ENCODE data around the gene ABL2.
"Not testable (repeated sequence)": the region's sequence is repeated elsewhere in the genome, so short reads cannot be mapped to it uniquely, and the experiment has no call there.

The ABL2 gene

DNA sequence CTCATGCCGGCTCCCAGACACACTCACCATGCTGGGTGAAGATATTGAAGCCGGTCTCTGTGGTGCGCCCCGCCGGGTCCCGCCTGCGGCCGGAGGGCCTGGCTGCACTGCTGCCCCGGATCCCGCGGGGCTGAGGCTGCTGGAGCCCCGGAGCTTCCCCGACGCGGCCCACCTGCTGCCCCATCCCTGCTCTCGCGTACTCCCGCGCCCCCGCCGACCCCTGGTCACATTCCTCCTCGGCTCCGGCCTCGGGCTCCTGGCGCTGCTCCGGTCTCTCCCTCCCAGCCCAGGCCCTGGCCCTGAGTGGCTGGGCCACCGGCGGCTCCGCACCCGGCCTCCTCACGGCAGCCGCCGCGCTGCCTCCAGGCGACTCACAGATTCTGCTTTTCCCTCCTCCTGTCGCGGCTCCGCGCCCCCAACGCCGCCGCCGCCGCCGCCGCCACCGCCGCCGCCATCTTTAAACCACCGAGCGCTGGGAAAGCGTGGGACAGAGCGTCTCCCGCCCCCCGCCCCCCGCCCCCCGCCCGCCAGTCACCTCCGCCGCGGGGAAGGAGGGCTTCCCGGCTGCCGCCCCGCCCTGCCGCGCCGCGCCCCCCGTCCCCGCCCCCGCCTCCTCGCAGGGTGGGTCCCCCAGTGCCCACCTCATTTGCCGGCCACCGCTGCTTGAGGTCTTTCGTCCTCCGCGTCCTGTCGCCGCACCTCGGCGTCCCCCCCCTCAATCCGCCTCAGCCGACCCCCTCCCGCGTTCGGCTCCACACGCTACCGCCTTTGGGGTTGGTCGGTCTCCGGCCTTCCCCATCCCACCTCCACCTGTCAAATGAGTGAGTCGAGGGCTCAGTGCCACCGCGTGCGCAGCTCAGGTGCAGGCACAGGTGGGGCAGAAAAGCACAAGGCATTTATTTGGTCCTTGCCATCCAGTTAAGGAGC, at the start of gene ABL2:
TSS of gene ABL2 (minus strand) at position 464 of the 927 bp plus-strand sequence. CDS start at position 184, 280 bp downstream.
- DNase-seq, result peak; percentile 47

DNA sequence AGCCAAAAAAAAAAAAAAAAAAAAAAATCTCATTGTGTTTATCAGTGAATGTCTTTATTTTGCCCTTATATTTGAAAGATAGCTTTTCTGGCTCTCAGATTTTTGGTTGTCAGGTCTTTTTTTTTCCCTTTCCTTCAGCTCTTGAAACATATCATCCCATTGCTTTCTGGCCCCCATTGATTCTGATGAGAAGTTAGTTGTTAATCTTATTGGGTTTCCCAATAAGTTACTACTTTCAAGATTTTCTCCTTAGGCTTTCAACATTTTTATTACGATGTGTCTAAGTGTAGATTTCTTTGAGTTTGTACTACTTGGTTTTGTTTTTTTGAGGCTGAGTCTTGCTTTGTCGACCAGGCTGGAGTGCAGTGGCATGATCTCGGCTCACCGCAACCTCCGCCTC, 49.4 kb upstream of the ABL2 start:
- DNase-seq, result no peak

DNA sequence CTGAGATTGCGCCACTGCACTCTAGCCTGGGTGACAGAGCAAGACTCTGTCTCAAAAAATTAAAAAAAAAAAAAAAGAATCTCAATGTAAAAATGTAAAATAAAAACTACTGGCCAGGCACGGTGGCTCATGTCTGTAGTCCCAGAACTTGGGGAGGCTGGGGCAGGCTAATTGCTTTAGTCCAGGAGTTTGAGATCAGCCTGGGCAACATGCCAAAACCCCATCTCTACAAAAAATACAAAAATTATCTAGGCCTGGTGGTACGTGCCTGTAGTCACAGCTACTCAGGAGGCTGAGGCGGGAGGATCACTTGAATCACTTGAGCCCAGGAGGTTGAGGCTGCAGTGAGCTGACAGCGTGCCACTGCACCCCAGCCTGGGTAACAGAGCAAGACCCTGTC, 44.9 kb upstream of the ABL2 start:
- not testable (repeated sequence) for DNase-seq

DNA sequence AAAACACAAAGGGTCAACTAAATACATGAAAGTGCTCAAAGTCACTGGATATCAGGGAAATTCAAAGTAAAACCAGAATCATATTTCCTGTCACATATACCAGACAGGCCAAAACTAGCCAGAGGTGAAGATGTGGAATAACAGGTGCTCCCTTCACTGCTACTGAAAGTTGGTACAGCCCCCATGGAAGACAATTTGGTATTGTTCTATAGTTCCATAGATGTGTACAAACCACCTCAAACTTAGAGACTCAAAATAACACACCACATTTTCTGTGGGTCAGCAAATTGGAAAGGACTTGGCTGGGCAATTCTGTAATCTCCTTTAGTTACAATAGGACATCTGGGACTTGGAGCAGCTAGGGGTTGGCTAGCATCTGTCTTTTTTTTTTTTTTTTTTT, 39.6 kb upstream of the ABL2 start:
- no peak for DNase-seq

DNA sequence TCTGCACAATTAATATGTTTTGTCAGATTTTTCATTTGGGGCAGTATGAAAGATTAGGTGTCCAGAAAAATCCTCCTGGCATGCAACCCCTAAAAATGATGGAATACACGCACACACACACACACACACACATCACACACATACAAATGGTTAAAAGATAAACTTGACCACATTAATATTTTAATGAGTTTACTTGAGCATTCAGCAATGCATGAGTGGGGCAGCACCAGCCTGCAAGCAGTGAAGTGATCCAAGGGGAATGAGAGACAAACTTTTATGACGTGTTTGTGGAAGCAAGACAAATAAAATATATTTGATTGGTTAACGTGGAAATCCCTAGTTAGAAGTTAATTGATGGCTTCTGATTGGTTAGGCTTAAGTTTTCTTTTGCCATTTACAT, 35.0 kb upstream of the ABL2 start:
- no peak for DNase-seq

DNA sequence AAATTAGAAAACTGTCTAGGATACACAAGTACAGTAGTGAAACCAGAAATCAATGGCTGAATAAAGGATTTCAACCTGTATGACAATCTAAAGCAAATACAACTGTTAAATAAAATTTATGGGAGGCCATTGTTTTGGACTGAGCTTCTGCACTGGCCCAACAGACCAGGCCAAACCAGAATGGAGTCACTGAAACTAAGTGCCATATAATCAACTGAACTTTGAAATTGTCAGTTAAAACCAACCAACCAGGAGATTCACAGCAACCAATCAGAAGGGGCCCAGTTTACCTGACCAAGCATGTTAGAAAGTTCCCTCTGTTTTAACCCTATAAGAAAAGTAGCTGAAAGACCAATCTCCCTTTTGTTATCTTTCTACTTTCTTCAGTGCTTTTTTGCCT, 33.6 kb upstream of the ABL2 start:
- no peak for DNase-seq

DNA sequence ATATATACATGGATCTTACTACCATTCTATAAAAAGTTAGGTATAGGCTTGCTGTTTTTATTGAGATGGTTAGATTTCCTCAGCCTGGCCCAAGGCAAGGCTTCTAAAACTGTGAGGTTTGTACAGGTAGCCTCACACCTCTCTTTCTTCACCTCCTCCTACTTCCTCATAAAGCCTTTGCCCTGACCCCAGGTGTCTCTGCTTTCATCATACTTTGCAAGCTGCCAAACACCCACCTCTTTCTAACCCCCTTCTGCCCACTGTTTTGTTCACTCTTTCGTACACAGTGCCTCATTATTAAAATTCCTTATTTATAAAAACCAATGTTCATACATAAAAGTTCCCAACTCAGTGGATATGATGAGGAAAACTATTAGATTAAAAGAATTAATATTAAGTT, 32.7 kb upstream of the ABL2 start:
- no peak for DNase-seq

DNA sequence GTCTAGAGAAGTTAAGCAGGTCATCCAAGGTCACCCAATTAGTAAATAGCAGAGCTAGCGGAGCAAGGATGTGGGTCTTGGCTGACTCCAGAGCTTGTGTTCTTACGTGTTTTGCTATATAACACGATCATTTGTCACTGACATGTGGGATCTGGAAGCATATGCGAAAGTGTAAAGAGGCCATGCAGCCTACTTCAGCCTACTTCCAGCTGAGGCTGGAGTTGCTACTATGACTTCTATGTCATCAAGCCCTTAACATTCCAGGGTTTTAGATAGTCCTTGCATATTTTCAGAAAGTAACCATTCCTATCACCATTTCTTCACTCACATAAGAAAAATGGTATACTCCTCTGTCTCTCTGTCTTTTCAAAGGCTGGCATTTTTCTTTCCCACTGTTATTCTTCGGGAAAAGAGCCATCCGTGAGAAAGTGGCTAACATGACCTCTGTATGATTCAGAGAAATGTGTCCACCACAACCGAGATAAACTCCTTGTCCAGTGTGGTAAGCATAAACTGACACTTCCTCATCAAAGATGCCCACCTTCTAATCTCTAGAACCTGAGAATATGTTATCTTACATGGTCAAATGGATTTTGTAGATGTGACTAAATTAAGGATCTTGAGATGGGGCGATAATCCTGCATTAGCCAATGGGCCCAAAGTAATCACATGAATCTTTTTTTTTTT, 24.0 kb upstream of the ABL2 start:
- DNase-seq, result no peak

DNA sequence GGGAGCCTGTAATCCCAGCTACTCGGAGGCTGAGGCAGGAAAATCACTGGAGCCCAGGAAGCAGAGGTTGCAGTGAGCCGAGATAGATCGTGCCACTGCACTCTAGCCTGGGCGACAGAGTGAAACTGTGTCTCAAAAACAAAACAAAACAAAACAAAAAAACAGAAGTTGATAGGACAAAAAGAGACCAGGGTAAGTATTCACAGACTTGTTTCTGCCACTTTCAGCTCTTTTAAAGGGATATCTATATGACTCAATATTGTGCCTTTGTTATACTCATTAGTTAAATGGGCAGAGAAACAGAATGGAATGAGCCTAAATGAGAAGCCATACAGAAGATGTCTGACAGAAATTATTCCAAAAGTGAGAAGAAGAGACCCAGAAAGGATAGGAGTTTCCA, 23.1 kb upstream of the ABL2 start:
- no peak for DNase-seq

DNA sequence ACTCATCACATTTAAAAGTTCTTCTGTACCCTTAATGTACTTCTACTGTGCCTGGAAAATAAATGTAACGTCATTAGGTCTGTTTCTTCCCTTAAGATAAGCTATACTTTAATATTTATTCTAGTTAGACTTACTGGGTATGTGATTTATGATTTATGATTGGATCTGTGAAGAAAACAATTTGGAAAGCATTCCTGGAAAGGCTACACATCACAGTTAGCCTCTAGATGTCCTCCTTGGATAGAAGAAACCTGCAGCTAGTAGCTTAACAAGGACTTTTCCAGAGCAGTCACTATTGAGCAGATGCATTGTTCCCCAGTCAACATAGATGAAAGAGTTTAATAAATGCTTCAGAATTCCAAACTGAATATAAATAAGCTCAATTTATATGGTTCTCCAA, 22.2 kb upstream of the ABL2 start:
- no peak for DNase-seq

DNA sequence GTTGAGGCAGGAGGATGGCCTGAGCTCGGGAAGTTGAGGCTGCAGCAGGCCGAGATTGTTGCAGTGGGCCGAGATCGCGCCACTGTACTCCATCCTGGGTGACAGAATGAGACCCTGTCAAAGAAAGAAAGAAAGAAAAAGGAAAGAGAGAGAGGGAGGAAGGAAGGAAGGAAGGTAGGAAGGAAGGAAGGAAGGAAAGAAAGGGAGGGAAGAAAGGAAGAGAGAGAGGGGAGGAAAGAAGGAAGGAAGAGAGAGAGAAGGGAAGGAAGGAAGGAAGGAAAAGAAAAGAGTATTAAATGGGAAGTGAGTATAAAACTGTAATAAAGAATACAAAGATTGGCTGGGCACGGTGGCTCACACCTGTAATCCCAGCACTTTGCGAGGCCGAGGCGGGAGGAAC, 18.4 kb upstream of the ABL2 start:
- DNase-seq, result no peak

DNA sequence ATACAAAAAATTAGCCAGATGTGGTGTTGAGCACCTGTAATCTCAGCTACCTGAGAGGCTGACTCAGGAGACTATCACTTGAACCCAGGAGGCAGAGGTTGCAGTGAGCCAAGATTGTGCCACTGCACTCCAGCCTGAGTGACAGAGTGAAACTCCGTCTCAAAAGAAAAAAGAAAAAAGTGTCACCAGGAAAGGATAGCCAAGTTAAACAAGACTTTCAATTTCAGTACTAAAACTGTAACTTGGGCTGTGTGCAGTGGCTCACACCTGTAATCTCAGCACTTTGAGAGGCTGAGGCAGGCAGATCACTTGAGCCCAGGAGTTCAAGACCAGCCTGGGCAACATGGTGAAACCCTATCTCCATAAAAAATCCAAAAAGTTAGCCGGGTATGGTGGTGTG, 15.9 kb upstream of the ABL2 start:
- not testable (repeated sequence) for DNase-seq

DNA sequence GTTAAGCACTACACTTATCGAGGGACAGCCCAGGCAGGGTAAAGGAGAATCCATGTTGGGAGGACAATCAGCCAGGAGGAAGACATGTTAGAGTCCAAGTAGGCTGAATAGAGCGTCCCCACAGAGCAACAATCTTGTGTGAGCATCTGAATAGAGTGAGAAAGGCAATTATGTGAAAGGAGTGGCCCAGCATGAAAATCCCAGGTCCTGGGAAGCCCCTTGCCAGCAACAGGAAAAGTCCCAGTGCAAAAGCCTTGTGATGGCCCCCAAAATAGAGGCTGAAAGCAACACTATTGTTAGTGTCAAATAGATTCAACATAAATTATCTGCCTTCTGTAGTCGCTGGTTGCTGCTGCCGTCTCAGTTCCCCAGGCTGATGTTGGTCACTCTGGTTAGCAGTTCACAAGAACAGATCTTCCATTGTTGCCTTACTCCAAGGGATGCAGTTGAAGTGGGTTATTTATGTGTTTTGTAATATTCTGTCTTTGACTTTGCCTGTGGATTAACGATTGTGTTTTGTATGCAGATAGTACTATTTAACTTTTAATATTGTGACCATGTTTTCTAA, 12.1 kb upstream of the ABL2 start:
- no peak for DNase-seq

DNA sequence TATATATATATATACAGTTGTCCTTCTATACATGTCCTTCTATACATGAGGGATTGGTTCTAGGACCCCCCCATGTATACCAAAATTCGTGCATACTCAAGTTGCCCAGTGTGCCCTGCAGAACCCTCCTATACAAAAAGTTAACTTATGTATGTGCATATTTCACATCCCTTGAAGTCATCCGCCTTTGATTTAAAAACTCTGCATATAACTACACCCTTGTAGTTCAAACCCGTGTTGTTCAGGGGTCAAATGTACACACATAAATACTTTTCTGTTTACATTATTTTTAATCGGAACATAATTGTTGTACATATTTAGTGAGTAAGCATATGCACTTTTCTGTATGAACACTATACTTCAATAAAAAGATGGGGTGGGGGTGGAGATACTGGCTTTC, 7.7 kb upstream of the ABL2 start:
- no peak for DNase-seq

DNA sequence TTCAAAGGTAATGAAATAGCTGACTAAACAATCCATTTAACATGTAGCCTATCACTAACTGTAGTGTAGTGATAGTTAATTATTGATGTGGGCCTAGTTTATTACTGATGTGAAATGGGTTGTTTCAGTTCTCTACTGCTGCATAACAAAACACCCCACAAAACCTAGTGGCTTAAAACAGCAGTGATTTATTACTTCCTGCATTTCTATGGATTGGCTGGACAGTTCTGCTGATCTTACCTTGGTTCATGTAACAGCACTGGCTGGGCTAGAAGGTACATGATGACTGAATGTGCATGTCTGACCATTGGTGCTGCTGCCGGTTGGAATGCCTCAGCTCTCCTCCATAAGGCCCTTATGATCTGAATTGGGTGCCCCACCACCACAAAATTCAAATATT, 5.4 kb upstream of the ABL2 start:
- no peak for DNase-seq

DNA sequence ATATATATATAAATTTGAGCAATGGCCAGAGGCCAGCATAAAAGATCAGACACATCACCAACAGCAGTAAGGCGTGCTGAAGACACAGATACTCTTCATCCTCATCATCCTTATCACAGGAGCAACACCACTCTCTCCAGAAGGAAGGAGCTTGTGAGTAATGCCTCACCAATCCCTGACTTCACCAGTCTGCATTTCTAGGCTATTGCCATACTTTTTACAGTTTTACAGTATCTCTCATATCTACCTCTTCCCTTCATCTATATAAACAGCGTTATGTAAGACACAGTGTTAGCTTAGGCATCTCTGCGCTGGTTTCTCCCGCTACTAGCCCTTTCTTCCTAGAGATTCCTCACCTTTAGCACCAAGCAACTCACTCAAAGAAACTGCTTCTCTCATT, 2.4 kb upstream of the ABL2 start:
- no peak for DNase-seq

DNA sequence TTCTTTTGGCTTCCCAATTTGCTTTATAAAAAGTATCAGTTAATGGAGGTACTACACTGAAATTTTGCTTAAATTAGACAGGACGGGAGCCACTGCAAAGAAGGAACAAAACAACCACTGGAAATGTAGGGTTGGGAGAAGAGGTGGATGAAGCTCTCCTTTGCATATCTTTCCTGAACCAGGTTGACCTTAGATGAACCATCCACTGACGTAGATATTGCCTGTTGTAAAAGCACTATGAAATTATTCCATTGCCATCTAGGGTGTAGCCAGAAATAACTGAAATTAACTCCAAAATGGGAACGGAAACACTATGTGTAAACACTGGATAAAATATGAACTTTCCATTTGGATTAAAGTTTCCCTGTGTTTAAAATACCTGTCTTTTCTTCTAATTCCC, 1.2 kb upstream of the ABL2 start:
- DNase-seq, result no peak

DNA sequence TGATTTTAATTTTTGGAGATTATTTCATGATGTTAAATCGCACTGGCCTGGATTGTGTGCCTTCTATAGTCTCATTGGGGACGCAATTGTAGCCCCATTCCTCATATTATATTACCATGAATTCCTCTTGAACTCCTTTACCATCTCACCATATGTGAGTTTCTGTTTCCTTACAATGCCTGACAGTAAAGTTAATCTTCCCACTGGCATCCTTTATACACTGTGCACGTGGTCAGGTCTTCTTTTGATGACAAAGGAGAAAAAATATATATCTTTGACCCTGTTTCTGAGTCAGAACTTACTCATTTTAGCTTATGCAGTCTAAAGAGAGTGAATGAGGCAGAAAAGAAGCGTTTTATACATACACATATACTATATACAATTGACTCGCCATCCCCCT, 774 bp upstream of the ABL2 start:
- no peak for DNase-seq

DNA sequence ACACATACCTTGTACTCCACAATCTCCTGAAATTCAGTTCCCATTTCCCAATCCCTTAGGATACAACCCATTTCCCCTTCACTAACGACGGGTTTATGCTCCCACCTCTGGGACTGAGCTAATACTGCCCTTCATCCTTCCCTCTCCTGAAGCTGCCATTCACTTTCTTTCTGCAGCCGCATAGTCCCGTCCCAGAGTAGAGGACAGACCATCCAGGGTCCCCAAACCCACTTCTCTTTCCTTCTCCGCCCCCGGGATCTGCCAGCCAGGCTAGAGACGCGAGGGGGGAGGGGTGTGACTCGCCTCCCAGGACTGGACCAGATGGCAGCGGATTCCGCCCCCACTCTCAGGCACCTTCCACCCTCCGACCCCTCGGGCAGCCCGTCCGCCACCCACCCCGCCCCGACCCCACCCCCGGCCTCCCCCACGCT, 679 bp downstream of the ABL2 start:
- DNase-seq, result no peak

DNA sequence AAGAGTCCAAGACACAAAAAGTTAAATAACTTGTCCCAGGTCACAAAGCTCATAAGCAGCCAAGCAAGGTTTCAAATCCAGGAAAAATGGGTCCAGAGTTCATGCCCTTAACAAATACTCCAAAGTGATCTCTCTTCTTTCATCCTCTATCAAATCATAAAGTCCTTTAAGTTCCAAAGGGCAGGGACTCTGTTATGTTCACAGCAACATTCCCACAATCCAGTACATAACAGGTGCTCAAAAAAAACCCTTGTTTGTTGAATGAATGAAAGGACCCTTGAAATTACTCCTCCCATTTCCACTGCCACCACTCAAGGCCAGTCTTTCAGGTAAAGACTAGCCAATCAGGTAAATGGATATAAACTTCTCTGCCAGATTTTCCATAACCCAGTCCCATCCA, 2.7 kb downstream of the ABL2 start:
- DNase-seq, result no peak

DNA sequence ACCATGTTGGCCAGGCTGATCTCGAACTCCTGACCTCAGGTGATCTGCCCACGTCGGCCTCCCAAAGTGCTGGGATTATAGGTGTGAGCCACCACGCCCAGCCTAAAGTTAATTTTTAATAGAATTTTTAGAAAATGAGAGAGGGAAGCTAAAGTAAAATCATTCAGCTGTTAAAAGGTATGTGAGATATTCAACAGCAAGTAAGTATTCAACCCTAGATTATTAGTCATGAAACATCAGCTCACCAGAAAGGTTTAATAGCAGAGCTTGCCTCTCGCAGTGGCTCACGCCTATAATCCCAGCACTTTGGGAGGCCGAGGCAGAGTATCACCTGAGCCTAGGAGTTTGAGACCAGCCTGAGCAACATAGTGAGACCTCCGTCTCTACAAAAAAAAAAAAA, 5.0 kb downstream of the ABL2 start:
- DNase-seq, result not testable (repeated sequence)

DNA sequence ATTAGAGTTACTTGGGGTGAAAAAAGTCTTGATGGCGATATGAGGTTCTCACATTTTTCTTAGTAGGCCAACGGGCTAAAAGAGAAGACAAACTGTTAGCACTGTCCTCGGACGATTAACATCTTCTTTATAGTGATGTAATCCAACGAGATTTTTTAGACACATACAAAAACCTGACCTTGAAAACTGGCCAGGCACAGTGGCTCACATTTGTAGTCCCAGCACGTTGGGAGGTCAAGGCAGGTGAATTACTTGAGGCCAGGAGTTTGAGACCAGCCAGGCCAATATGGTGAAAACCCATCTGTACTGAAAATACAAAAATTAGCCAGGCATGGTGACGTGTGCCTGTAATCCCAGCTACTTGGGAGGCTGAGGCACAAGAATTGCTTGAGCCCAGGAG, 8.4 kb downstream of the ABL2 start:
- not testable (repeated sequence) for DNase-seq

DNA sequence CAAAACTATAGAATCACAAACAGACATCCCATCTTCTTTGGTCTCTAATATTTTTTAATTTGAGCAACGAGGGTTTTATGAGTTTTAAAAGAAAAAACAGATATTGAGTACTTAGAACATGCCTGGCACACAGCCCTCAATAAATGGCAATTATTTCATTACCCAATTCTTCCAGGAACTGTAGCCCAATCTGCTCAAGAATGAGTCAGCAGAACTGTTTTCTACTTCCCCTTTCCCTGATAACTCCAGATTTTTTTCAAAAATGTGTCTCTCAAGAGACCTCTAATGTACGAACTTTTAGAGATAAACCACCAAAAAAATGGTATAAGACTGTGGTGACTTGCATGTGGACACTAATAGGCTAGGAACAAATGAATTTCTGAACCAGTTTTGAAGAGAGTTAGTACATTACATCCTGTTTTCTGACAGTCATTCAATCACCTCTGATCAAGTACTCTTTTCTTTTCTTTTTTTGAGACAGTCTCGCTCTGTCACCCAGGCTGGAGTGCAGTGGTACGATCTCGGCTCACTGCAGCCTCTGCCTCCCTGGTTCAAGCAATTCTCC, 11.5 kb downstream of the ABL2 start:
- DNase-seq, result no peak

DNA sequence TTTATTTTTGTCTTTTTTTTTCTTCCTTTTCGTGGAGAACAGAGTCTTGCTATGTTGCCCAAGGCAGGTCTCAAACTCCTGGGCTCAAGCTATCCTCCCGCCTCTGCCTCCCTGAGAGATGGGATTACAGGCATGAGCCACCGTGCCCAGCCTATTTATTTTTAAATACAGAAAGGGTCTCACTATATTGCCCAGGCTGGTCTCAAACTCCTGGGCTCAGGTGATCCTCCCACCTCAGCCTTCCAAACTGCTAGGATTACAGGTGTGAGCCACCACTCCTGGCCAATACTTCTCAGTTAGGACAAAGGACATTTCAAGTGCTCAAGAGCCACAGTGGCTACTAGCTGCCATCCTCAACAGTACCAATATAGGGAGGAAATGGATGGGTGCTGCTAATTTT, 16.2 kb downstream of the ABL2 start:
- not testable (repeated sequence) for DNase-seq

Data from NCI-H510A (cell line).